Measurements from ENCODE around the gene SEPTIN2.
"Not testable (repeated sequence)": the region's sequence is repeated elsewhere in the genome, so short reads cannot be mapped to it uniquely, and the experiment has no call there.

Gene SEPTIN2

DNA sequence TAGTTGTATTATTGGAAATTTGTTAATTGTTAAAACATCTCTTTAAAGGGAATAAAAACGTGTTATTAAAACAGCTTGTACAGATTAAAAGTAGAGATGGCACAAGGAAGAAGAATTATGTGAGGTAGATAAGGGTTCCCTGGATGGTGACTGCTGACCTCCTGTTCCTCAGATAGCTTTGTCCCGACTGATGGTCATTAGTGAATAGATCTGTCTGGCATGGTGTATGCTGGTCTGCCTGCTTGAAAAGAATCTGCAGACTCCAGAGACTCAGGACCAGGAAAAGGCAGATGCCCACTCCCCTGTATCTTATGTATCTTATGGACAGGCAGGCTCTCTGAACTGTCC lies 34.8 kb downstream of the SEPTIN2 start:
- in situ Hi-C loops (cut with HindIII; ENCODE audit: low sequenced_read_pairs) = no loop called here

DNA sequence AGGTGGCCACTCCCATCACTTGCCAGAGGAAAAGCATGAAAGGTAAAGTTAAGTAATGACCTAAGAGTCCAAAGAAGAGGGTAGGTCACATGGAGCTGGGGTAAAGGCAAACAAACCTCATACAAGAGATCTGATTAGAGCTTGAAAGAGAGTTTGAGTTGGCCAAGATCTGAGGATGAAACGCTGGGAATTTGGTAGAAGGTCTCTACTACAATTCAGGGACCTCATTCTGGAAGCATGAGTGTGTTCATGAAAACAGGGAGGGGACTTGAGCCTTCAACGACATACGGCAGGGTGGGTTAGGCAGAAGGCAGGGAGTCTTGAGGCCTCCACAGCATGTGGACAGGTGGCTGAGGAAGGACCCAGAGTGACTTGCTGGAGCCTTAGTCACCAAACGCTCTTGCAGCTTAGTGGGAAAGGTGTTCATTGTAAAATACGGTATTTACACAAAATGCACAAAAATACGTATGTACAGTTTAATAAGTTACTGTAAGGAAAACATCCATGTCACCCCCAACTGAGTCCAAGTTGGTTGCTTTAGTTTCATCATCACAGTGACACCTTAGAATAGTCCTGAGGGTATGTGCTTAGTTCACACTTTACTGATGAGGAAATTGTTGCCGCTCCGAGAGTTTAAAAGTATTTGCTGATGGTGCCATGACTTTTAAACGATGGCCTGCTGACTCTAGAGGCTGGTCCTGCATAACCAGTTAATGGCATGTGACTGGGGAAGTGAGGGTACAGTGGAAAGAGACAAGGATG lies 35.3 kb downstream of the SEPTIN2 start:
- in situ Hi-C loops (cut with HindIII; ENCODE audit: low sequenced_read_pairs) = no loop called here

DNA sequence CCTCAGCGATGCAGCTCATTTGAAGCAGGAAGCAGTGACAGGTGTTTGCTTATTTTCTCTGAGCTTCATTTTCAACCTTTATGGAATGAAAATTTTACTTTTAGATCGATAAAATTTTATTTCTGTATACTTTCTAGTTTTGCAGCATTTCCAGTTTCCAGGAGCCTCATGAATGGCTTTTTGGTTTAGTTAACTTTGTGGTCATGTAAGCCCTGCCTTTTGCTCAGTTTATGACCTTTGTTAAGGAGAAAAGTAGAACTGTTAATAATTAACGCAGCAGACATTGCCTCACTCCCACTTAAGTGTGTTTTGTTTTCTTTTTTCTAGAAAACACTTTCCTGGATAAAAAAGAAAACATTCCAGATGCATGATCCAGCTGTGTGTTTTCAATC lies 35.9 kb downstream of the SEPTIN2 start:
- in situ Hi-C loops (cut with HindIII; ENCODE audit: low sequenced_read_pairs) = no loop called here

DNA sequence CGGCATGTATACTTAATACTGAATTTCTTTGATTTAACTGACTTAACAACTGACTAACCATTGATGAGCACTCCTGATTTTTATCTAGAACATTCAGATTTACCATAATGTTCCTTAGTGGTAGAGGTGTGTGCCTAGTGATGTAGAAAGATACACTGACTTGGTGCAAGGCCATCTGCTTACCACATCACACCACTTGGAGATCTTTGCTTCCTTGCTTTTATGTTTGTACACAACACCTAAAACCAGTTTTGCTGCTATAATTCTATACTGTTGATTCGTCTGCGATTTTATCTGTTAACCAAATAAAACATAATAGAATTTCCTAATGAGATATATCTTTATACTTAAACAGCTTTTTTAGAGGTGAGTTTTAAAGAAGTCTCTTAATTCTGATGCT lies 36.5 kb downstream of the SEPTIN2 start:
- in situ Hi-C loops (cut with HindIII; ENCODE audit: low sequenced_read_pairs) = no loop called here

DNA sequence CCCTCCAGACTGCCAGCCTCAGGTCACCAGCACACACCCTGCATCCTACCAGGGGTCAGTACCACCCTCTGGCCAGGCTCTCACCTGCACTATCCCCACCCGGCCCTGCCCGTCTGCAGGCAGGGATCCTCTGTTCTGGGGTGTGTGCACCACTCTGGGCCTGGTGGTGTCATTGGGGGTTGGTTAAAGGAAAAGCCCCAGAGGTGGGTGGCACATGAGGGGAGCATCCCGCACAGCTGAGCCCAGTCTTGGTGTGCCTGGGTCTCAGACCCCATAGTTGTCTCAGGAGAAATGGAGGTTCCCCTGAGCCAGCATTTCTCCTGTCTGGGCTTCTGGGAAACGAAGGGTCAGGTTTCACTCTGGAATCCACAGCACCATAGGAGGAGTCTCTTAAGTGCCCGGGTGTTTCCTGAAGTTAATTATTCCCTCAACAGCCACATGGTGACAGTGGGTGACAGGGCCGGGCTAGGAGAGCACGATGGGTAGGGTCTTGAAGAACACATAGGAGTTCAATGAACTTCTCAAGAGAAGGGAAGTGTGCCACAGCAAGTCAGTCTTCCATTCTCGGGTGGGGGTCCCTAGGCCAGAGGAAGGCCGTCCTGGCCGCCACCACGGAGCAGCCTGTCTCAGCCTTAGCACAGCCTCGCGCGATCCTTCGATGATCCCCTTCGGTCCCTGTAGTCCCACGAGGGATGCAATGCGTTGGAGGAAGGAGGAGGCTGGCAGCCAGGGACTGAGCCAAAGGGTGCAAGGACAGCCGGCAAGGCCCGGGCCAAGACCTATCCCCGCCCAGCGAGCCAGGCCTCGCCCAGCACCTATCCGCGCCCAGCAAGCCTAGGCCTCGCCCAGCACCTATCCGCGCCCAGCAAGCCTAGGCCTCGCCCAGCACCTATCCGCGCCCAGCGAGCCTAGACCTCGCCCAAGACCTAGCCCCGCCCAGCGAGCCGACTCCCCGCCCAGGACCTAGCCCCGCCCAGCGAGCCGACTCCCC lies 39.2 kb downstream of the SEPTIN2 start:
- in situ Hi-C loops (cut with HindIII; ENCODE audit: low sequenced_read_pairs) = no loop called here

DNA sequence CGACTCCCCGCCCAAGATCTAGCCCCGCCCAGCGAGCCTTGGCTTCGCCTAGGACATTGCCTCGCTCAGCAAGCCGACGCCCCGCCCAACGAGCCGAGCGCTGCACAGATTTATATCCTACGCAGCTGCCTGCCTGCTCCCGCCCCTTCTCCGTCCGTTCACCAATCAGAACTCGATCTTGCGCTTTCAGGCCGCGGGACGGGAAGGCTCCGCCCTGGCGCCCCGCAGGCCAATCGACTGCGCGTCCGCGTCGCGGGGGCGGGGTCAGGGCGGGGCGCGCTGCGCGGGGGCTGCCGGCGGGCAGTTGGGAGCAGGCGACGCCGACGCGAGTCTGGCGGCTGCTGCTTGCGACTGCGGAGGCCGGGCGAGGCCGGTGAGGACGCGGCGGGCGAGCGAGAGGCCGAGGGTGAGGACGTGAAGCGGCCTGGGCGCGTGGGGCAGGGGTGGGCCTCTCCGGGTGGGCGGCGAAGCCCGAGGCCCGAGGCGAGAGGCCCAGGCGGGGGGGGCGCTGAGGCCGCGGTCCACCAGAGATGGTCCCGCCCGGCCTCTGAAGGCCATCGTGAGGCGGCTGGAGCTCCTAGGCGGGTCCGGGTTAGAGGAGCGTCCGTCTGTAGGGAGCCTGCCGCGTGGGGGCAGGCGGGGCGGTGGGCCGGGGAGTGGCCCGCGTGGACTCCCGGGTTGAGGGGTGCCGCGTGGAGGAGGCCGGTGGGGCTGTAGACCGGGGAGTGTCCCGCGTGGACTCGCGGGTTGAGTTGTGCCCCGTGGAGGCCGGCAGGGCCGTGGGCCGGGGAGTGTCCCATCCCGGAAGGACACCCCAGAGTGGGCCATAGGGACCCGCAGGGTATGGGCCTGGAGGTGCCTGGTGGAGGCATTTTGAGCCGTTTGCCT lies 40.5 kb downstream of the SEPTIN2 start, which contains the start of gene FARP2:
FARP2 (plus strand) TSS at position 303 of the 888 bp plus-strand sequence. CDS start 16,823 bp downstream, outside the sequence.
- in situ Hi-C loops (cut with HindIII; ENCODE audit: low sequenced_read_pairs) = no loop called here

DNA sequence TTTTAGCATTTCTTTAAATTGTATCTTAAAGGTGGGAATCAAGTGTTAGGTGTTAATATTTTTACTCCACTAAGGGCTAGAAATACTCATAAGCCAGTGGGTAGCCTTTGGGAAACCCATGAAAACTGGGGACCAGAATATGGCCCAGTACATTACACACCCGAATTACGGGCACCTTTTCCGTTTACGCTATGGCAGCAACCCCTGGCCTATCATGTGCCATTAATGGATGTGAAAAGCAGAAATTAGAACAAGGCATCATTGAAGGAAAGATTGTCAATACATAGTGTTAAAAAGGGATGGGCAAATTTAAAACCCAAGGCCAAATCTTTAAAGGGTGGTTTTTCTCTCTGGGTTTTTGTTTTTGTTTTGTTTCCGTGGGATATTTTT lies 41.1 kb downstream of the SEPTIN2 start:
- in situ Hi-C loops (cut with HindIII; ENCODE audit: low sequenced_read_pairs) = no loop called here

DNA sequence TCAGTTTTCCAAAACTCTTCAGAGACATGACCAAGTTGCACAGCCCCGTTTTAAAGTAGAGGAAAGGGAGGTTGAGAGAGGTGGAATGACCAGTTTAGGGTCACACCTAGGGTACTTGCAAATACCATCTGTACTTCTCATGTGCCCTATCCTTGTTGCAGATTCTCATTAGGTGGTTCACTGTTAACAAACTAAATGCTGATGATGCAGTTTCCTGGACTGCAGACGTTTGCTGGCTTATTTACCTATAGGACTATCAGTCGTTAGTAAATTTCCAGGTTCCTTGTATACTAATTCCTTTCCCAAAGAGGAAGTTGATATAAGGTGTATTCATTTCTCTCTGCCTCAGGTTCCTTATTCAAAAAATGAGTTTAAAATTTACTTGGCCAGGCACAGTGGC lies 41.8 kb downstream of the SEPTIN2 start:
- in situ Hi-C loops (cut with HindIII; ENCODE audit: low sequenced_read_pairs) = no loop called here

DNA sequence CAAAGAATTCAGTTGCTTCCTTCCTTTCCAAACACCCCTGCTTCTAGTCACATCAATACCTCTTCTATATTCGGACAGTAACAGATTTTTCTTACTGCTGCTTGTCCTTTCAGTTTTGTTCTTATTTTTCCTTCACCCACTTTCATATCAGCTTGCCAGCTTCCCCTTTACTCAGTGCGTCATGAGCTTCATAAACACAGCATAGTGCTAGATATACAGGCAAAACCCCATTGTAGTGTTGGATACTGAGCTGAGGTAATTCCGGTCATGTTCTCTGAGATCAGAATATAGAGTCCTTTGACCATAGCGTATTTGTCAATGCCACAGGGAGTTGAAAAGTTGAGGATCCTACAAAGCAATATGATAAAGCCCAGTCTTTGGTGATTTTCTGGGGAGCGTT lies 42.7 kb downstream of the SEPTIN2 start:
- in situ Hi-C loops (cut with HindIII; ENCODE audit: low sequenced_read_pairs) = no loop called here

DNA sequence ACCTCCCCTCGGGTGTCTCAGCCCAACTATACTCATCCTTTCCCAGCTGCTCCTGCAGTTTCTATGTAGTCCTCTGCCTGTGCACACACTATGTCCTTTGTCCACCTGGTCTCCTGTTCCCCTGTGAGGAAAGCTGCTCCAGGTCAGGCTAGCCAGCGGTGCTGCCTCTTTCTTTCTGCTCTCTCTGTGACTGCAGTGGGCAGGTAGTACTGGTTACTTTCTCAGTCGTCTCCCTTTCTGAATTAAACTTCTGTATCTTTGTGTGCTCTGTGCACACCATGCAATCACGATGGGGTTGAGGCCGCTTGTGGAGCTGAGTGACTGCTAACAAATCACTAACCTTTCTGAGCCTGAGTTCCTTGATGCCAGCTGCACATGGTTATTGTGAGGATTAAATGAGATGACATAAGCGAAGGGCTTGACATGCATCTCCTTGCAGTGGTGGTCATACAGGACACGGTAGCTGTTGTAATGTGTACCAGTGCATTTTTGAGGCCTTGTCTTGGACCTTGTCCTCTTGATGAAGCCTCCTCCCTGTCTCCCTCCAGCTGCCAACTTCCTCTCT lies 43.8 kb downstream of the SEPTIN2 start:
- in situ Hi-C loops (cut with HindIII; ENCODE audit: low sequenced_read_pairs) = no loop called here

DNA sequence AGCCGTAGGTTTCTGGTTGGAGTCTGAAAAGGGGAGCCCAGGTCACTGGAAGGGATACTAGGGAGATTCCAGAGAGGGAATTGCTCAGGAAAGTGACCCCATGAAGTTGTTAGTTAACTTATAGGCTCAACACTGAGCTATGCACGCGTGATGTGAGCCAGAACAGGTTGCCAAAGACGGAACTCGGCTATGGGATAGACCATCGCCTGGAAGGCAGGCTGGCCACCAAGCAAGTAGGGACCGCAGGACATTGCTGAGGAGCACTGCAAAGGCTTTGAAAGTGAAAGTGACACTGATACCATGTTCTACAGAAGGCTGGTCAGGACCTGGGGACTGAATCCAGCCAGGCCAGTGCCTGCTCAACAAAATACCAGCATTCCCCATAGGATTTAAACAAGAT lies 47.7 kb downstream of the SEPTIN2 start:
- in situ Hi-C loops (cut with HindIII; ENCODE audit: low sequenced_read_pairs) = no loop called here

DNA sequence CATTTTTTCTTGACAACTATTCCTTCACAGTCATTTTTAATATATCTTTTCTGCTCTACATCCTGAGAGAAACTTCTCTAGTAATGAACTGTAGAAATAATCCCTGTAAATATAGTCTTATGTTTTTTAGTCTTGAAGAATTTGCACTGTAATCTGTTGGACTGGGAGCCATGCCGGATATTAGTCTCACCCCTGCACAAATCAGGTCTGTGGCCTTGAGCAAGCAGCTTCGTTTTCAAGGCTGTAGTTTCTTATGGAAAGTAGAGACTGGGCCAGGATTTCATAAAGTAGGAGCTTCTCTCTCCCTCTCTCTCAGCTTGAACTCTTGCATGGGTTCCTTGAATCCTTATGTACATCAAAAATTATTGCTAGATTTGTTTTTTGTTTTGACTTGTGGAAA lies 49.1 kb downstream of the SEPTIN2 start:
- in situ Hi-C loops (cut with HindIII; ENCODE audit: low sequenced_read_pairs) = no loop called here

DNA sequence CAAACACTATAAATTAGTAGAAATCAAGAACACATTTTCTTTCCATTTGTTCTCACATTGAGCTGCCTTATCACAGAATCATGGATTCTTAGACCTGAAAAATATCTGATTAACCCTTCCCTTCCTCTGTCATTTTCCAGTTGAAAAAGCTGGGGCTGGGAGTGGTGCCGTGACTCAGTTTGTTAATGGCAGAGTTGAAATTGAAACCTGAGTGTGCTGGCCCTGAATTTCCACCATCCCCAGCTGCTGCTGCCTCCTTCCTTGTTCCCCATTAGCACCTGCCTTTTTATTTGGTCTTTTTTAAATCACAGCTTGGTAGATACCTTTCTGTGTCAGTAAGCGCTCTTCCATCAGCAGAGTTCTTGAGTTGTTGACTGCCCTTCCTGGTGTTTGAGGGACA lies 51.0 kb downstream of the SEPTIN2 start:
- in situ Hi-C loops (cut with HindIII; ENCODE audit: low sequenced_read_pairs) = no loop called here

DNA sequence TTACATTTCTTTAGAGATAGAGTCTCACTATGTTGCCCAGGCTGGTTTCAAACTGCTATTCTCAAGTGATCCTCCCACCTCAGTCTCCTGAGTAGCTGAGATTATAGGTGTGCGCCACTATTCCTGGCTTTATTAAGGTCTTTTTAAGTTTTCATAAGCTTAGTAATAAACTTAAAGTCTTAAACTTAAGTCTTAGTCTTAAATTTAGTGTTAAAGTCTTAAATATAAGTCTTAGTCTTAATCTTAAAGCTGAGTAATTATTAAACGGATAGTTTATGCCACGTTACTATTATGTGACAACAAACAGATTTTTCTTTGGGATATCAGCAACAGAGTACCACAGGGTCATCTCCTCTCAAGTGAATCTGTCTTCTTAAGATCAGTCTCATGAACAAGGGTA lies 52.9 kb downstream of the SEPTIN2 start:
- in situ Hi-C loops (cut with HindIII; ENCODE audit: low sequenced_read_pairs) = no loop called here

DNA sequence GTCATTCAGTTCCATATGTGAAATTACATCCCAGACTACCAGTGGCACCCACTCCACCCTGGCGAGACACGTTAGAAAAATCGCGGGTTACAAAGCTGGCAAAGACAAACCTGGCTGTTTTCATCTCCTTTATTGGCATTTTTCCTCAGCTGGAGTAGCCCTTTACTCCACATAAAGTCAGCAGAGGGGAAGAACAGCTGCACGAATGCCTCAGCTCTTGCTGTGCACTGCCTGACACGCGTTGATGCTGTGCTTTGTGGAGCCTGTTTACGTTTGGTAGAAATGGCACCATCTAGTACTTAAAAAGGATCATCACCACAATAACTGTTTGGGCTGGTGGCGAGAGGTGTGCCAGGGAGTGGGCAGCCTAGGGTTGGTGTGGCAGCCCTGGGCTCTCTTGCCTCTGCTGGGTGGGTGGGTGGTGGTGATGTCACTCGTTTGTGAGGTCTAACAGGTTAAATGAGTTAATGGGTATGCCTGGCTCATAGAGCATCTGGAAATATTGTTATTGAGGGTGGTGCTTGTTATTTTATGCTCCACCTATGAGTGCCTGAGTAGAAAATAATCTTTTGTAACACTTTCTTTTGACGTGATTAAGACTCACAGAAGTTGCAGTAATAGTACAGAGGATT lies 56.8 kb downstream of the SEPTIN2 start:
- in situ Hi-C loops (cut with HindIII; ENCODE audit: low sequenced_read_pairs) = no loop called here

DNA sequence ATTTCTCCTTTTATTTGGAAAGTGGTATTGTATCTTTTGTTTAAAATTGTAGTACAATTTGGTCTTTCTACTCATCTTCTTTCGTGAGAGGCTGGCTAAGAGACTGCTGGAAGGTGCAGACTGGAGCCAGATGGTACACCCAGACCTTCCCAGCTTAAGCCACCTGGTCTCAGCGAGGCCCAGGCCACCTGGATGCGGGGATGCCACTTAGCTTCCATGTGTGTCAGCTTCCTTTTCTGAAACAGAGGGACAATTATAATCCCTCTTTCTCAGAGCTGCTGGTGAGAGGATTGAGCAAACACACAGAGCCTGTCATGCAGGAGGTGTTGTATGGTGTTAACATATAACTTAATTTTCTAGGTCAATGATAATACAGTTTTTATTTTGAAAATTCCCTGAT lies 57.7 kb downstream of the SEPTIN2 start:
- in situ Hi-C loops (cut with HindIII; ENCODE audit: low sequenced_read_pairs) = no loop called here

DNA sequence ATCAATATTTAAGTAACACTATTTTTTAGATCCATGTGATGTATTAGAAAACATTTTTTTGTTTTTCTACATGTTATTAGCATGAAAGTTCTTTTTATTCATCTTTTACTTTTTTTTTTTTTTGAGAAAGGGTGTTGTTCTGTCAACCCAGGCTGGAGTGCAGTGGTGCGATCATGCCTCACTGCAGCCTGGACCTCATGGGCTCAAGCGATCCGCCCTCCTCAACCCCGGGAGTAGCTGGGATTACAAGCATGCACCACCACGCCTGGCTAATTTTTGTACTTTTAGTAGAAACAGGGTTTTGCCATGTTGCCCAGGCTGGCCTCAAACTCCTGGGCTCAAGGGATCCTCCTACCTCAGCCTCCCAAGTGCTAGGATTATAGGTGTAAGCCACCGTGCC lies 58.2 kb downstream of the SEPTIN2 start:
- in situ Hi-C loops (cut with HindIII; ENCODE audit: low sequenced_read_pairs) = not testable (repeated sequence)

DNA sequence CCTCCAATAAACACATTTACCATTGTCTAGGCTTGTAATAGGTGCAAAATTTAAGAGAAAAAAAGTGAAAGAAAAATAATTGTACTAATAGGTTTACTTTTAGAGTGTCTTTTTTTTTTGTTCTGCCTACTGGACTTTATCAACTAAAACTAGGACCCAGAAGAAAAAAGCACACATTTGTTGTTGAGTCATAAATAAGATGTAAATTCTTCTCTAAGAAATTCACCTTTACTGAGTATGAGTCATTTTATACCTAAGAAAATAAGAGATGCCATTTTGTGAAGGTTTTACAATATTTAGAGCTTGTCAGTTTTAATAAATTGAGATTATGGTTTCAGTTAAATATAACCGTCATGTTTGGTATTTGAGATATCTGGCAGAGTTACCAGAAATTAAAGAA lies 59.6 kb downstream of the SEPTIN2 start:
- in situ Hi-C loops (cut with HindIII; ENCODE audit: low sequenced_read_pairs) = no loop called here

DNA sequence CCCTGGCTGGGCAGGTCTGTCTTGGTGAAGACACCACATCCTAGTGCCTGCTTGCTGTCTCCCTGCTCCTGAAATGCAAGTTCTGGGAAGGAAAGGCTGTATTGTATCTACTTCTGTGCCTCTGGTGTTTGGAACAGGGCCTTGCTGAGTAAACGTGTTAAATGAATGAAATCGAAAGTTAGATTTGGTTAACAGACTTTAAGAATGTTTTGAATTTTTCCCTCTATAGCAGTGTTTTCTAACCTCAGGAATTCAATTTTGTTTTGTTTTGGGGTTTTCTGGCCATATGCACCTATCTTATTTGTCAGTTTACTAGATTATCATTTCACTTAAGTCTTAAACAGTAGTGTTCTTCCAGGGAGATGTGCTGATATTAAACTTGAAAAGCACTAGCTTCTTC lies 61.1 kb downstream of the SEPTIN2 start:
- in situ Hi-C loops (cut with HindIII; ENCODE audit: low sequenced_read_pairs) = no loop called here

DNA sequence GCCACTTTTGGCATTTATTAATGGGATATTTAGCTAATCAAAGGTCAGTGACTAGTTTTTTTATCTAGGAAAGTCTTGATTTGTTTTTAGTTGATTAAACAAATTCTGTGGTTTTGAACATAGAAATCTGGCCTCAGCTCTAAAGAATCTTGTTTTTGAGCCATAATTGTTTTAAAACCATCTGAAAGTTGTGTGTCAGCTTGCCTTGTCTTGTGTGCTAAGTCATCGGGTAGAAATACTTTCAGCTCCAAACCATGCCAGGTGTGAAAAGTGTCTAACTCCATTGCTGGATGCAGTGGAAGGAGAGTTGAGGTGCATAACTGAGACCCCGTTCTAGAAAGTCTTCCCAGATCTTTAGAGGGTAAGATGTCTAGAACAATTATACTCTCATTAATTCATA lies 63.1 kb downstream of the SEPTIN2 start:
- in situ Hi-C loops (cut with HindIII; ENCODE audit: low sequenced_read_pairs) = no loop called here
